ENCODE results near the gene UBAP2. TPM values are rescaled to one million over a fixed set of nuclear protein-coding genes. Genes with fewer than 3 reads are reported as not detected.

UBAP2 gene
- total RNA-seq, 1 donor from 2014 or later = 121 TPM

- Histone ChIP-seq H3K36me3 (ENCODE audit: control insufficient read depth in 3 of 3, insufficient read depth in 3 of 3, low read length in 3 of 3) (peaks cover 25 to 36% (median 30%) of the 10 kb centered on the region in 3 donors), H3K9ac (ENCODE audit: low read depth in 1 of 3, low read length in 3 of 3) (no peak overlapping the region), H3K9me3 (ENCODE audit: control insufficient read depth in 3 of 3, low read length in 3 of 3) (no peaks in the 10 kb centered on the region), H3K4me1 (ENCODE audit: control insufficient read depth in 3 of 3, insufficient read depth in 3 of 3, low read length in 3 of 3) (no peaks in the 10 kb centered on the region), H3K27me3 (ENCODE audit: control insufficient read depth in 3 of 3, insufficient read depth in 3 of 3, low read length in 3 of 3) (no peaks in the 10 kb centered on the region), H3K4me3 (ENCODE audit: low read length in 3 of 3) (no peak overlapping the region), H3K27ac (ENCODE audit: low read depth, low read length) (no peak overlapping the region)
Measured at GRCh38 chr9:33914887-33915628, 133.6 kb downstream of the UBAP2 start.

GRCh38 chr9:33913541-33913940 is 135.1 kb downstream of the UBAP2 start:
- Histone ChIP-seq H3K36me3 (ENCODE audit: control insufficient read depth in 3 of 3, insufficient read depth in 3 of 3, low read length in 3 of 3) (peaks cover 17 to 29% (median 22%) of the 10 kb centered on the region in 3 donors), H3K9me3 (ENCODE audit: control insufficient read depth in 3 of 3, low read length in 3 of 3) (no peaks in the 10 kb centered on the region), H3K27me3 (ENCODE audit: control insufficient read depth in 3 of 3, insufficient read depth in 3 of 3, low read length in 3 of 3) (no peaks in the 10 kb centered on the region), H3K27ac (ENCODE audit: low read depth, low read length) (no peak overlapping the region), H3K4me1 (ENCODE audit: control insufficient read depth in 3 of 3, insufficient read depth in 3 of 3, low read length in 3 of 3) (no peaks in the 10 kb centered on the region), H3K9ac (ENCODE audit: low read depth in 1 of 3, low read length in 3 of 3) (no peak overlapping the region), H3K4me3 (ENCODE audit: low read length in 3 of 3) (no peak overlapping the region)

GRCh38 chr9:33908749-33909148 is 139.9 kb downstream of the UBAP2 start:
- no peak overlapping the region for H3K9ac ChIP-seq (ENCODE audit: low read depth in 1 of 3, low read length in 3 of 3)
- no peak overlapping the region for H3K27ac ChIP-seq (ENCODE audit: low read depth, low read length)
- H3K9me3 ChIP-seq (ENCODE audit: control insufficient read depth in 3 of 3, low read length in 3 of 3) = no peaks in the 10 kb centered on the region
- peaks cover 0 to 9% (median 8%) of the 10 kb centered on the region in 3 donors for H3K4me1 ChIP-seq (ENCODE audit: control insufficient read depth in 3 of 3, insufficient read depth in 3 of 3, low read length in 3 of 3)
- H3K4me3 ChIP-seq (ENCODE audit: low read length in 3 of 3) = no peak overlapping the region
- no peaks in the 10 kb centered on the region for H3K27me3 ChIP-seq (ENCODE audit: control insufficient read depth in 3 of 3, insufficient read depth in 3 of 3, low read length in 3 of 3)
- H3K36me3 ChIP-seq (ENCODE audit: control insufficient read depth in 3 of 3, insufficient read depth in 3 of 3, low read length in 3 of 3) = peaks cover 3 to 10% (median 7%) of the 10 kb centered on the region in 3 donors

- H3K4me1 ChIP-seq (ENCODE audit: control insufficient read depth in 3 of 3, insufficient read depth in 3 of 3, low read length in 3 of 3) = peaks cover 0 to 9% (median 8%) of the 10 kb centered on the region in 3 donors
Measured at GRCh38 chr9:33908114-33908513, 140.6 kb downstream of the UBAP2 start.

GRCh38 chr9:33907347-33907746 is 141.3 kb downstream of the UBAP2 start:
- no peaks in the 10 kb centered on the region for H3K27me3 ChIP-seq (ENCODE audit: control insufficient read depth in 3 of 3, insufficient read depth in 3 of 3, low read length in 3 of 3)
- no peak overlapping the region for H3K9ac ChIP-seq (ENCODE audit: low read depth in 1 of 3, low read length in 3 of 3)
- no peaks in the 10 kb centered on the region for H3K9me3 ChIP-seq (ENCODE audit: control insufficient read depth in 3 of 3, low read length in 3 of 3)
- peaks cover 0 to 9% (median 8%) of the 10 kb centered on the region in 3 donors for H3K4me1 ChIP-seq (ENCODE audit: control insufficient read depth in 3 of 3, insufficient read depth in 3 of 3, low read length in 3 of 3)
- no peak overlapping the region for H3K27ac ChIP-seq (ENCODE audit: low read depth, low read length)
- no peak overlapping the region for H3K4me3 ChIP-seq (ENCODE audit: low read length in 3 of 3)
- H3K36me3 ChIP-seq (ENCODE audit: control insufficient read depth in 3 of 3, insufficient read depth in 3 of 3, low read length in 3 of 3) = peaks cover 0 to 4% (median 0%) of the 10 kb centered on the region in 3 donors

More at GRCh38 chr9:33908114-33908513, 140.6 kb downstream of the UBAP2 start:
- H3K27ac ChIP-seq (ENCODE audit: low read depth, low read length) = no peak overlapping the region
- no peaks in the 10 kb centered on the region for H3K9me3 ChIP-seq (ENCODE audit: control insufficient read depth in 3 of 3, low read length in 3 of 3)
- no peaks in the 10 kb centered on the region for H3K27me3 ChIP-seq (ENCODE audit: control insufficient read depth in 3 of 3, insufficient read depth in 3 of 3, low read length in 3 of 3)
- no peak overlapping the region for H3K9ac ChIP-seq (ENCODE audit: low read depth in 1 of 3, low read length in 3 of 3)
- H3K36me3 ChIP-seq (ENCODE audit: control insufficient read depth in 3 of 3, insufficient read depth in 3 of 3, low read length in 3 of 3) = peaks cover 1 to 9% (median 4%) of the 10 kb centered on the region in 3 donors
- H3K4me3 ChIP-seq (ENCODE audit: low read length in 3 of 3) = no peak overlapping the region

GRCh38 chr9:33906769-33907168 is 141.9 kb downstream of the UBAP2 start:
- Histone ChIP-seq H3K27me3 (ENCODE audit: control insufficient read depth in 3 of 3, insufficient read depth in 3 of 3, low read length in 3 of 3) (no peaks in the 10 kb centered on the region), H3K27ac (ENCODE audit: low read depth, low read length) (no peak overlapping the region), H3K9me3 (ENCODE audit: control insufficient read depth in 3 of 3, low read length in 3 of 3) (no peaks in the 10 kb centered on the region), H3K4me1 (ENCODE audit: control insufficient read depth in 3 of 3, insufficient read depth in 3 of 3, low read length in 3 of 3) (peaks cover 0 to 9% (median 8%) of the 10 kb centered on the region in 3 donors), H3K4me3 (ENCODE audit: low read length in 3 of 3) (no peak overlapping the region), H3K36me3 (ENCODE audit: control insufficient read depth in 3 of 3, insufficient read depth in 3 of 3, low read length in 3 of 3) (peaks cover 0 to 7% (median 3%) of the 10 kb centered on the region in 3 donors), H3K9ac (ENCODE audit: low read depth in 1 of 3, low read length in 3 of 3) (no peak overlapping the region)

- H3K27me3 ChIP-seq (ENCODE audit: control insufficient read depth in 3 of 3, insufficient read depth in 3 of 3, low read length in 3 of 3) = no peaks in the 10 kb centered on the region
- peaks cover 0 to 9% (median 8%) of the 10 kb centered on the region in 3 donors for H3K4me1 ChIP-seq (ENCODE audit: control insufficient read depth in 3 of 3, insufficient read depth in 3 of 3, low read length in 3 of 3)
- no peak overlapping the region for H3K27ac ChIP-seq (ENCODE audit: low read depth, low read length)
- H3K9ac ChIP-seq (ENCODE audit: low read depth in 1 of 3, low read length in 3 of 3) = no peak overlapping the region
- H3K9me3 ChIP-seq (ENCODE audit: control insufficient read depth in 3 of 3, low read length in 3 of 3) = no peaks in the 10 kb centered on the region
- no peak overlapping the region for H3K4me3 ChIP-seq (ENCODE audit: low read length in 3 of 3)
- H3K36me3 ChIP-seq (ENCODE audit: control insufficient read depth in 3 of 3, insufficient read depth in 3 of 3, low read length in 3 of 3) = peaks cover 3 to 15% (median 10%) of the 10 kb centered on the region in 3 donors
Measured at GRCh38 chr9:33905137-33905536, 143.6 kb downstream of the UBAP2 start.

- Histone ChIP-seq H3K27me3 (ENCODE audit: control insufficient read depth in 3 of 3, insufficient read depth in 3 of 3, low read length in 3 of 3) (no peaks in the 10 kb centered on the region), H3K9ac (ENCODE audit: low read depth in 1 of 3, low read length in 3 of 3) (no peak overlapping the region), H3K36me3 (ENCODE audit: control insufficient read depth in 3 of 3, insufficient read depth in 3 of 3, low read length in 3 of 3) (peaks cover 3 to 17% (median 10%) of the 10 kb centered on the region in 3 donors), H3K4me3 (ENCODE audit: low read length in 3 of 3) (no peak overlapping the region), H3K4me1 (ENCODE audit: control insufficient read depth in 3 of 3, insufficient read depth in 3 of 3, low read length in 3 of 3) (peaks cover 0 to 9% (median 8%) of the 10 kb centered on the region in 3 donors), H3K27ac (ENCODE audit: low read depth, low read length) (no peak overlapping the region), H3K9me3 (ENCODE audit: control insufficient read depth in 3 of 3, low read length in 3 of 3) (no peaks in the 10 kb centered on the region)
Measured at GRCh38 chr9:33903157-33903780, 145.4 kb downstream of the UBAP2 start.

GRCh38 chr9:33894316-33894715 is 154.4 kb downstream of the UBAP2 start:
- H3K36me3 ChIP-seq (ENCODE audit: control insufficient read depth in 3 of 3, insufficient read depth in 3 of 3, low read length in 3 of 3) = peaks cover 0 to 2% (median 0%) of the 10 kb centered on the region in 3 donors
- no peak overlapping the region for H3K4me3 ChIP-seq (ENCODE audit: low read length in 3 of 3)
- H3K27me3 ChIP-seq (ENCODE audit: control insufficient read depth in 3 of 3, insufficient read depth in 3 of 3, low read length in 3 of 3) = no peaks in the 10 kb centered on the region
- no peaks in the 10 kb centered on the region for H3K9me3 ChIP-seq (ENCODE audit: control insufficient read depth in 3 of 3, low read length in 3 of 3)
- H3K27ac ChIP-seq (ENCODE audit: low read depth, low read length) = no peak overlapping the region
- H3K9ac ChIP-seq (ENCODE audit: low read depth in 1 of 3, low read length in 3 of 3) = no peak overlapping the region
- H3K4me1 ChIP-seq (ENCODE audit: control insufficient read depth in 3 of 3, insufficient read depth in 3 of 3, low read length in 3 of 3) = no peaks in the 10 kb centered on the region

GRCh38 chr9:33893861-33894260 is 154.8 kb downstream of the UBAP2 start:
- H3K9ac ChIP-seq (ENCODE audit: low read depth in 1 of 3, low read length in 3 of 3) = no peak overlapping the region
- H3K4me1 ChIP-seq (ENCODE audit: control insufficient read depth in 3 of 3, insufficient read depth in 3 of 3, low read length in 3 of 3) = no peaks in the 10 kb centered on the region
- no peak overlapping the region for H3K4me3 ChIP-seq (ENCODE audit: low read length in 3 of 3)

More at GRCh38 chr9:33893861-33894260, 154.8 kb downstream of the UBAP2 start:
- Histone ChIP-seq H3K9me3 (ENCODE audit: control insufficient read depth in 3 of 3, low read length in 3 of 3) (no peaks in the 10 kb centered on the region), H3K36me3 (ENCODE audit: control insufficient read depth in 3 of 3, insufficient read depth in 3 of 3, low read length in 3 of 3) (peaks cover 0 to 2% (median 0%) of the 10 kb centered on the region in 3 donors), H3K27me3 (ENCODE audit: control insufficient read depth in 3 of 3, insufficient read depth in 3 of 3, low read length in 3 of 3) (no peaks in the 10 kb centered on the region), H3K27ac (ENCODE audit: low read depth, low read length) (no peak overlapping the region)

Data from skeletal muscle tissue (tissue), 4 donors.